ENCODE results near the gene SDK1.
"Not testable (repeated sequence)": the region's sequence is repeated elsewhere in the genome, so short reads cannot be mapped to it uniquely, and the experiment has no call there.

SDK1 gene

GRCh38 chr7:4245135-4245865, 944.2 kb downstream of the SDK1 start:
- DNase-seq, result no peak

GRCh38 chr7:4245866-4246470, 944.9 kb downstream of the SDK1 start:
- no peak for DNase-seq

DNA sequence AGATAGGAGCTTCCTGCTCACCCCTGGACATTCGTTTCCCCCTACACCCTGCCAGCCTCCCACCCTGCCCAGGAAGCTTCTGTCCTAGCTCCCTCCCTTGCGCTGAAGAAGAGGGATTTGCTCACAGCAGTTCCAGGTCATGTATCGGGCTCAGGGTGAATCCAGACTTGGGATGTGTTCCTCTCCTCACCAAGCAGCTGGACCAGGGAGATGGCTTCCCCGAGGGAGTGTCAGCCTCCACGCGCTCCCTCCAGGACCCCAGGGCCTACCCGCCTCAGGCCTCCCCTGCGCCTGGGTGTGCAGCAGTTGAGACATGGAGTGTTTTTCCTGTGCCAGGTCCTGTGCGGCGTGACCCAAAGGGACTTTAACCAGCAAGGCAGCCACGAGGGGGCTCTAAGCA, 945.5 kb downstream of the SDK1 start:
- DNase-seq, result no peak

DNA sequence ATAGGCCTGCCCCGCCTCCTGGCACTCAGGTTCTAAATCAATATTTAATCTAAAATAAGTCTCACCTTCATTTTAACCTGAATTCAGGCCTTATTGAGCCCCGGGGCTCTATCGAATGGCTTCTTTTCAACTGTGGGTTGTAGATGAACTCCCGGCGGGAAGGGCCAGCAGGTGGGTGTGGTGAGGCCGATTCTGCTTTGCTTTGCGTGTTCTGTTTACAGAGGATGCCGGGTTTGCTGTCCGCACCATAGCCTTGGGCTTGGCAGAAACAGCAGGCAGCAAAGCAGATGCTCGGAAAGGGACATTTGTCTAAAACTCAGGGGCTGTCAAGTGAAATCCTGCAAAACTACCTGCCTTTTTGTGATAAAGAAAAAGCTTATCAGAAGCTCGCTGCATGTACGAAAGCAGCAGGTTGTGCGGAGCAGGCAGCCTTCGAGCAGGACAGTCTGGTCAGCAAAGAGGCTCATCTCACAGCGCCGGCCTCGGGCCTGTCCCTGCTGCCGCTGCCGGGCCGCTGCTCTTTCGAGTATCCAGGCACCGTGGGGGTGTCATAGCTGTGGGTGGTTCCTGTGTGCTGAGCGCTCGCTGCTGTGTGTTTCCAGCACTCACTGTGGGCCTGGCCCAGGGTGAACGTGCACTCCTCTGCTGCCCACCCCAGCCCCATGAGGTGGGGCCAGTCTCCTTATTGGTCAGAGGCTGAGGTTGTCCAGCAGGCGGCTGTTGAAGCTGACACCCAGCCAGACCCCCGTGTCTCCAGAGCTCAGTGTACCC, 946.2 kb downstream of the SDK1 start:
- no peak for DNase-seq

- DNase-seq, result no peak
These were observed 947.2 kb downstream of the SDK1 start for GRCh38 chr7:4248295-4248694.

DNA sequence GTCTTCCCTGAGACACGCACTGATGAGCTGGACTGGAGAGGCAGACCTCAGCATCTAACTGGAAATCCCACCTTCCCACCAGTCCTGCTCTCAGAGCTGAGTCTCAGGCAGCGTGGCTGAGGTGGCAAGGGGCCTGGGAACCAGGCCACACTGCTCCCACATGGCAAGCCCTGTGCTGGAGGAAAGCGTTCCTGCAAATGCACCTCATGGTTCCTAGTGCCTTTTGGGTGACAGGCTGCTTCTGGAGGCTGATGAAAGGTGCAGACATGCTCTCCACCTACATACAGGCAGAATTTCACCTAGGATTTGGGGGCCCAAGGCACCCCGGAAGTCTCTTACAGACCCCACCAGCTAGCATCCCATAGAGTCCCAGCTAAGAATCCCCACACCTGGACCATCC, 948.2 kb downstream of the SDK1 start:
- DNase-seq, result no peak

GRCh38 chr7:4255336-4255735, 954.3 kb downstream of the SDK1 start:
- no peak for DNase-seq

- DNase-seq, result no peak
These were observed 955.2 kb downstream of the SDK1 start for GRCh38 chr7:4256286-4256685.

DNA sequence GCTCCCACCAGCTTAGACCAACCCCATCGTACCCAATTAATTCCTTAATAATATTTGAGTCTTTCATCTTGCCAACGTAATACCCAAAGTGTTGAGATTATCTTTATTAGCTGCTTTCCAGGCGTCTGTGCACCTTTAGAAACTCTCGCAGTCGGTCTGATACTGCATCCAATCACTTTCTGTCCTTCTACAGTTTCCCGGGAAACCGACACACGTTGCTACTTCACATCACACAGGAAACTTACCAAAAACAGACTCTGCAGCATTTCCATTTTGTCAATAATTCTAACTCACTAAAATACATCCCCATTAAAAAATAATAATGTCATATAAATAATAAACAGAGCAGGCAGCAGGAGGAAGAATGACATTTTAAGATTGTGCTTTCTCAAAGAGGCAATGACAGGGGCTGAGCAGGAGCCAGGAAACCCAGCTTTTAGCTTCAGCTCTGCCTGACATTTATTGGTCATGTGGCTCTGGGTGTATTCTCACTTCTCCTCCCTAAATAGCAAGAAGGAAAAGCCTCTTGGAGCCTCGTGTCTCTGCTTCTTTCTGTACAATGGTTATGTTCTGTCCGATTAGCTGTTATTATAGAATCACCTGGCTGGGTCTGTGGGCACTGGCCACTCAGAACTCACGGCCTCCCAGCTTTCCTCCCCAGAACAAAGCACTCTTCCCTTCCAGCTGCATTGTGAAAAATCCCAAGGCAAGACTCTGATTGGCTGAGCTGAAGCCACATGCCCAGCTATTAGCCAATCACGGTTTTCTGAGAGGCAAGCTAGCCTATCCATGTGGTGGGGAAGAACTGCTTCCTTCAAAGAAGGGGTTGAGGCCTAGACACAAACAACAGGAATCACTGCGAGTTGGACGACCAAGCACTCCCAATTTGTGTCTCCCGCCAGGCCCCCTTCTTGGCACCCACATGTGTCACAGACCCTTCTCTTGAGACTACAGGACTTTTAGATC, 956.4 kb downstream of the SDK1 start:
- DNase-seq, result no peak

DNA sequence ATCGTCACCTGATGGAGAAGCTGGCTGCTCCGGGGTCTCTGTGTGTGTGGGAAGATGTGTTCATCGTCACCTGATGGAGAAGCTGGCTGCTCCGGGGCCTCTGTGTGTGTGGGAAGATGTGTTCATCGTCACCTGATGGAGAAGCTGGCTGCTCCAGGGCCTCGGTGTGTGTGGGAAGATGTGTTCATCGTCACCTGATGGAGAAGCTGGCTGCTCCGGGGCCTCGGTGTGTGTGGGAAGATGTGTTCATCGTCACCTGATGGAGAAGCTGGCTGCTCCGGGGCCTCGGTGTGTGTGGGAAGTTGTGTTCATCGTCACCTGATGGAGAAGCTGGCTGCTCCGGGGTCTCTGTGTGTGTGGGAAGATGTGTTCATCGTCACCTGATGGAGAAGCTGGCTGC, 959.1 kb downstream of the SDK1 start:
- not testable (repeated sequence) for DNase-seq

GRCh38 chr7:4260867-4261600, 960.0 kb downstream of the SDK1 start:
- DNase-seq, result no peak

- no peak for DNase-seq
These were observed 960.5 kb downstream of the SDK1 start for GRCh38 chr7:4261601-4261960.

DNA sequence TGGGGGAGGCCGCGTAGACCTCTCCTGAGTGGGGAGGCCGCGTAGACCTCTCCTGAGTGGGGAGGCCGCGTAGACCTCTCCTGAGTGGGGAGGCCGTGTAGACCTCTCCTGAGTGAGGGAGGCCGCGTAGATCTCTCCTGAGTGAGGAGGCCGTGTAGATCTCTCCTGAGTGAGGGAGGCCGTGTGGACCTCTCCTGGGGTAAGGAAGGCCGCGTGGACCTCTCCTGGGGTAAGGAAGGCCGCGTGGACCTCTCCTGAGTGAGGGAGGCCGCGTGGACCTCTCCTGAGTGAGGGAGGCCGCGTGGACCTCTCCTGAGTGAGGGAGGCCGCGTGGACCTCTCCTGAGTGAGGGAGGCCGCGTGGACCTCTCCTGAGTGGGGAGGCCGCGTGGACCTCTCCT, 963.2 kb downstream of the SDK1 start:
- not testable (repeated sequence) for DNase-seq

DNA sequence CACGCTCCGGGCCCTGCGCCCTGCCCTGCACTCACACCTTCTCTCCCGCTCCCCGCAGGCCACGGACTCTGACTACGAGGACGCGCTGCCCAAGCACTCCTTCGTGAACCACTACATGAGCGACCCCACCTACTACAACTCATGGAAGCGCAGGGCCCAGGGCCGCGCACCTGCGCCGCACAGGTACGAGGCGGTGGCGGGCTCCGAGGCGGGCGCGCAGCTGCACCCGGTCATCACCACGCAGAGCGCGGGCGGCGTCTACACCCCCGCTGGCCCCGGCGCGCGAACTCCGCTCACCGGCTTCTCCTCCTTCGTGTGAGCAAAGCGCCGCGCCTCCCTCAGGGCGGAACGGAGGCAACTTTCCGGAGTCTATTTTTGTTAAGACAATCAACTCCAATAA, 964.0 kb downstream of the SDK1 start:
- no peak for DNase-seq

- no peak for DNase-seq
These were observed 964.6 kb downstream of the SDK1 start for GRCh38 chr7:4265676-4266075.

DNA sequence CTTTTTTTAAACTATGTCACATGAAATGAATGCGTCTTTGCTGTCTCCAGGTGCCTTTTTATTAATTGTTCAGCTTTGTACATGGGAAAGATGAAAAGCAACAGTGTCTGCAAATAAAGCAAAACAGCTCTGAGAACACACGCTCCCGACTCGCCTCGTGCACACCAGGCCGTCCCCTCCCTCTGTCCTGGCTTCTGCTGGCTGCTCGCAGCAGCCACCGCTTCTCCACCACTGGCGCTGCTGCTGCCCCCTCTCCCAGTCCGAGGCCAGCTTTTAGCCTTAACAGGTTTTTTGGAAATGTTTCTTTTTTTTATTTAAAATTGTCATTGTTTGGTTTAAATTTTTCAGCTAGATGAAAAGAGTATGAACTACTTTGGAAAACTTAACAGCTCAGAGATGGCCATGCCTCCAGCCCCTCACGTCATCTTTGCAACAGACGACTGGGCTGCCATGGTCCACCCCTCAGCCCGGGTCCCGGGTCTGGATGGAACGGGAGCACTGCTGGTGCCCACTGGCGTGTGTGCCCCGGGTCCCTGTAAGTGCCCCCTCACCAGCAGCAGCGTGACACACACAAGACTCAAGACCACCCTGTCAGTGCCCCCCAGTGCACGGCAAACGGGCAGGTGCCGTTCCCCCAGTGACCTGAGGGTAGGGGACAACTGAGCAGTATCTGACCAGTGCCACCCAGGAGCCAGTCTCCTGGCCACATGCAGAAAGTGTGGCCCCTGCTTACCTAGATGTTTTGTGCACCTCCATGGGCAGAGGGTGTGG, 965.4 kb downstream of the SDK1 start:
- DNase-seq, result no peak

DNA sequence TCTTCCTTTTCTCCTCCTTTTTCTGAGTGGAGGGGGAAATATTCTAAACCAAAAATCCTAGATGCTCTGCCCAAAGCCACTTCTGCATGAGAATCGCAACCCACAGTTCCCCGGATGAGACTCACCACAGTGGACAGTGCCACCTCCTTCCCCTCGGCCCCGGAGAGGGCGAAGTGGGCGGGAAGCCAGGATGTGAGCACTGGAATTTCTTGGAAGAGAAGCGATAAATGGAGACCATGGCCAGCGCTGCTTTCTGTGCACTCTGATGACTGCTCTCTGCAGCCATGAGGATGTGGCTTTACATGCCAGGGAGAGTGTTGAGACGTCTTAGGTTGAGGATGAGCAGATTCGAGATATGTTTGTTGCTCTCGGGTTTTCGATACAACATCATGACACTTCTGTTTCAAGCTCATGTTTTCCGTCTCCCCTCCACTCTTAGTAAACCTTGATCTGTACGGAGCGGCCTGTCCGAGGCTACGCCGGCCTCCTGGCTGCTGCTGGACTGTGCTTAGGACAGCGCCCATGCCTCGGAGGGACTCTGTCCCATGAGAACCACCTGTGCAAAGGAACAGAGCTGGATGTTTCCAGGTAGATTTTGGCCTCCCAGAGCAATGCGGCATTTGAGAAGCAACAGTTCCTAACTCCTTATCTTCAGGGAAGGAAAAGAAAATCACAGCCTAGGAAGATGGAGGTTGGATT, 966.4 kb downstream of the SDK1 start:
- DNase-seq, result no peak

DNA sequence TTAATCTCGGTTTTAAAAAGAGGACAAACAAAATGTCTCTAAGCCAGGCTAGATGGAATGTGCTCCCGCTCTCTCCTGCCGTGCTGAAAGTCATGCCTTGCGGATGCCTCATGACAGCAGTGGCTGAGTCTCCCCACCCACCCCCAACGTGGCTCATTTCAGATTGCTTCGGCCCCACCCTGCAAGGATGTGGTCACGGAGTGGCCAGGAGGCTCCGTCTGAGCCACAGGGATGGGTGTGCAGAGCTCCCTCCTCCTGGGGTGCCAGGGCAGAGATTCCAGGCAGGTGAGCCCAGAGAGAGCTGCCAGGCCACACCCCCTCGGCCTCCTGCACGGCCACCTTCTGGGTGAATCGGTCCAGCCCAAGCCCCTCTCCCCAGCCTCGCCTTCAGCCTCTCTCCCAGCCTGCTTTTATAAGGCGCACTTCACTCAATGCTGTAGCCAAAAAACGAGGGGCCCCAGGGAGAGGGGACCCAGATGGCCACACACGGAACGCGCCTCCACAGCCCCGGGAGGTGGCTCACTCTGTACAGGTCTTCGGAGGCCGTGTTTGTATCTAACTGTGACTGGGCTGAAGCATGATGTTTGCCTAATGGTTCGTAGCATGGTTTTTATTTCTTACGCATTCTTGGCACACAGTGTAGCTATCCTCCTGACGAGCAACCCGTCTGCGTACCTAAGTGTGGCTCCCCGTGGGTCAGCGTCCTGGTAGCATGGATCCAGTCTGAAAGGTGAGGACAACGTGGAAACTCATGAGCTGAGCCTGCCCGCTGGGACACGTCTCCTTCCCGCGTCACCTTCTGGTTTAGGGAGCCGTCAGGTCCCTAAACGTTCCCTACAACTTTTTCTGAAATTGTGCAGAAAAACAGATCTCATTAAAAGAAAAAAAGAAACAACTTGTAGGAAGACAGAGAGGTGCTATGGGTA, 967.3 kb downstream of the SDK1 start:
- DNase-seq, result no peak

DNA sequence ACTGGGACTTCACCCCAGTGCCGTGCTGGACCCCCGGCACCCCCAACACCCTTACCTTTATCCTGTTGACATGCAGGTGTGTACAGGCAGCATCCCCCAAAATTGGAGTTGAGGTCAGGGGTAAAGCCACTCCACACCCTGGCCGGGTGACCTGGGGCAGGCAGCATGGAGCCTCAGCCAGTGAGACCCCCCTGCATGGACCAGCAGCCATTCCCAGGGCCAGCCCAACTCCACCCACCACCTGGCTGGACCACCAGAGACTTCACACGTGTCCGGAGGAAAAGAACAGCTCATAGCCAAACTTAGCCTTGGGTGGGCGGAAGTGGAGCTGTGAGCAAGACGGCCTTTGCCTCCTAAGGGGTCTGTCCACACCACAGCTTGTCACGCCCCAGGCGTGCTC, 968.0 kb downstream of the SDK1 start:
- no peak for DNase-seq

GRCh38 chr7:4269746-4270145, 968.7 kb downstream of the SDK1 start:
- DNase-seq, result no peak
